GM19452 (cell line): Measurements from ENCODE around the gene TFEC.
A peak's percentile ranks its signal among the peaks of the same experiment; 100 is the strongest.
"Not testable (repeated sequence)": the region's sequence is repeated elsewhere in the genome, so short reads cannot be mapped to it uniquely, and the experiment has no call there.

Experiments used
- ATAC-seq: cut with Tn5 transposase; IDR thresholded peaks from one replicate; pipeline ENCODE4 v1.9.1; 2021; ENCODE audit not compliant: unreplicated experiment

Gene TFEC, protein sequence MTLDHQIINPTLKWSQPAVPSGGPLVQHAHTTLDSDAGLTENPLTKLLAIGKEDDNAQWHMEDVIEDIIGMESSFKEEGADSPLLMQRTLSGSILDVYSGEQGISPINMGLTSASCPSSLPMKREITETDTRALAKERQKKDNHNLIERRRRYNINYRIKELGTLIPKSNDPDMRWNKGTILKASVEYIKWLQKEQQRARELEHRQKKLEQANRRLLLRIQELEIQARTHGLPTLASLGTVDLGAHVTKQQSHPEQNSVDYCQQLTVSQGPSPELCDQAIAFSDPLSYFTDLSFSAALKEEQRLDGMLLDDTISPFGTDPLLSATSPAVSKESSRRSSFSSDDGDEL

DNA sequence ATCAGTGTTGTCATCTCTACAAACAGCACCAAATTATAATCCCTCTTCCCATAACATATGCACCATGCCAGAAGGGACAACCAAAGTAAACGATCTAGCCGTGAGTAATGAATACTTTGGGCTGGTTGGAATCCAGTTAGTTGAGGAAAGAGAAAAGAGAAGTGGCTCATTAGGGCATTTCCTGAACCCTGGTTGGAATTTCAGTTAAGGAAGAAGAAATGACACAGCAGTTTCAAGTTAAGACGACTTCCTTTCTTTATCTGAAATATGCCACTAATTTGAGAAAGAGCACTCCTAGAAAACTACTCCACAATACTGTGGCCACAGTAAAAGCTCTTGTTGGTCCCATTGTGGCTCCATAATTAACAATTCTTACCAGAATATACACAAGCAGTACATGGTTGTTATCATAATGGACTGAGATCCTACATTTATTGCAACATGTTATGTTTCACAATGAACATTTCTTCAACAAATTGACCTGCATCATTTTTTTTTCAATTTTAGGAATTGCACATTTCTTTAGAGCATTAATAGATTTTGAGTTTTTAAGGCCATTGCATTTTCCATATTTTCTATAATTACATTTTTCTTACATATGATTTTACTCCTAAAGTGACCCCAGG lies at the start of gene TFEC:
Gene TFEC, minus strand, starts transcription at position 113 of the 626 bp plus-strand sequence. CDS start 46,322 bp downstream, outside the sequence.
- no peak for ATAC-seq

DNA sequence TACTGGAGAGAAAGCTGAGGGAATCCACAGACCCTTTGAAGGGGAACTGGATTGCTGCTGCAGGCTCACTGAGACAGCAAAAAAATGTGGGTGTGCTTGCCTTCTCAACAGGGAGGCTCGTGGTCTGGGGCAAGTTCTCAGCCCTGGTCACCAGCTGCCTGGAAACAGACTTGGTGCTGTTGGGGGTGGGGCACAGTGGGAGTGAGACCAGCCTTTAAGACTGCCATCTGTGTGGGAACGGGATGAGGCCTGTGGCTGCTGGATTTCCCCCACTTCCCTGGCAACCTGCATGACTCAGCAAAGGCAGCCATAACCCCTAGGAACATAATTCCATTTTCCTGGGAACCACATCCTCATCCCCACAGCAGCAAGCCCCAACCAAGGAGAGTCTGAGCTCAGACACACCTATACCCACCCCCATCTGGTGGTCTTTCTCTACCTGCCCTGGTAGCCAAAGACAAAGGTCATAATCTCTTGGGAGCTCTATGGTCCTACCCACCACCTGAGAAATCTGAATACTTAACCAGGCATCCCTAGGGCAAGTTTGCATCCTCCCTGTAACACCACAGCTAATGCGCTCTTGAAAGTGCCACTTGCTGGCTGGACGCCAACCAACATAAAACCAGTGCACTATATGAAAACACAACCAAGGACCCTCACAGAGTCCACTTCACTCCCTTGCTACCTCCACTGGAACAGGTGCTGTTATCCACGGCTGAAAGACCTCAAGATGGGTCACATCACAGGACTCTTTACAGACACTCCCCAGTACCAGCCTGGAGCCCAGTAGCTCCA lies 45.0 kb upstream of the TFEC start:
- no peak for ATAC-seq

DNA sequence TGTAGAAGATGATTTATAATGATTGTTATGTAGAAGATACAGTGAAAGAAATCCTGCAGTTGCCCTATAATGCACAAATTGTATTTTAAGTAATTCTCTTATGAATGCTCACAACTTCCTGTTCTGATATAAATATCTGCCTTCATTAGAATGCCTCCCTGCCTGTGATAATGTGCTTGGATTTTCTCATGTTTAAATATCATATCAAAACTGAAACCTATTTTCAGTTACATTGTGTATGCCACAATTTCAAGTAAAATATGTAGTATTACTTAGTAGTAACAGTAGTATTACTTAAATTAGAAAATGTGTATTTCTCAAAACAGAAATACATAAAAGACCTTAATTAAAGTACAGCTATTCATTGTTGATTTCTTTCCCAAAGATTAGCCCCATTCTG lies 41.1 kb upstream of the TFEC start:
- no peak for ATAC-seq

DNA sequence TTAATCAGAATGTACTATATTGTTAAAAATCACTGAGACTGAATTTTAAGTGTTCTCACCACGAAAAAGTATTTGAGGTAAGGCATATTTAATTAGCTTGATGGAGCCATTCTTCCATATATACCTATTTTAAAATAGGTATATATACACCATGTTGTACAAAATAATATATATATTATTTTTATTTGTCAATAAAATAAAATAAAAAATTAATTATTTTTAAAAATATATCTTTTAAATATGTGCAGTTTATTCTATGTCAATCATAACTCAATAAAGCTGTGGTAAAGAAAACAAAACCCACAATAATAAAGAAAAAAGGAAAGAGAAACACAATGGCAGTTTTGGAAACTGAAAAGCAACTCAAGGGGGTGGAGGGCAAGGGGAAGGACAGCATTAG lies 33.6 kb upstream of the TFEC start:
- ATAC-seq = no peak

DNA sequence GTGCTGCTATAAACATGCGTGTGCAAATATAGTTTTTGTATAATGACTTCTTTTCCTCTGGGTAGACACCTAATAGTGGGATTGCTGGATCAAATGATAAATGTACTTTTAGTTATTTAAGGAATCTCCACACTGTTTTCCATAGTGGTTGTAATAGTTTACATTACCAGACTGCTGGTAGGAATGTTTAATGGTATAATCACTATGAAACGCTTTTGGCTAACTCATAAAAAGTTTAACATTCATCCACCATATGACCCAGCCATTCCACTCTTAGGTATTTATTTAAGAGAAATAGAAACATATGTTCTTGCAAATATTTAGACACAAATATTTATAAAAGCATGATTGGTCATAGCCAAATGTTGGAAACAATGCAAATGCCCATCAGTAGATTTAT lies 32.1 kb upstream of the TFEC start:
- no peak for ATAC-seq

DNA sequence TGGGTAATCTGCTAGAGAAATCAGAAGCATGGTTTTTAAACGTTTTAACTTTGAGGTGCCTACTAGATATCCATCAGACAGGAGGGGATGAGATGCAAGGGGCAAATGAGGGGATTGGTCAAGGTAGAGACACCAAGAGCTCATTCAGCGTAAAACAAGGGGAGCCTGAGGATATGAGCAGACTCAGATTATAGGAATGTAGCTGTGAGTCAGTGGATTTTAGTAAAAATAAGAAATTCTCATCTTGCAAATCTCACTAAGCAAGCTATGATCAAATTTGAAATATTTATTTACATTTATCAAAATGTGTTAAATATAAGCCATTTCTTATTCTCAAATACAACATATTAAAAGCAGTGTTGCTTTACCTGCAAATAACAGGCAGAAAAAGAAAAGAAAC lies 21.4 kb upstream of the TFEC start:
- no peak for ATAC-seq

DNA sequence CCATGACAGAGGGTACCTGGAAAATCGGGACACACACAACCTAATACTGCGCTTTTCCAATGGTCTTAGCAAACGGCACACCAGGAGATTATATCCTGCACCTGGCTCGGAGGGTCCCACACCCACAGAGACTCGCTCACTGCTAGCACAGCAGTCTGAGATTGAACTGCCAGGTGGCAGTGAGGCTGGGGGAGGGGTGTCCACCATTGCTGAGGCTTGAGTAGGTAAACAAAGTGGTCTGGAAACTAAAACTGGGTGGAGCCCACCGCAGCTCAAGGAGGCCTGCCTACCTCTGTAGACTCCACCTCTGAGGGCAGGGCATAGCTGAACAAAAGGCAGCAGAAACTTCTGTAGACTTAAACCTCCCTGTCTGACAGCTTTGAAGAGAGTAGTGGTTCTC lies 16.7 kb upstream of the TFEC start:
- not testable (repeated sequence) for ATAC-seq

DNA sequence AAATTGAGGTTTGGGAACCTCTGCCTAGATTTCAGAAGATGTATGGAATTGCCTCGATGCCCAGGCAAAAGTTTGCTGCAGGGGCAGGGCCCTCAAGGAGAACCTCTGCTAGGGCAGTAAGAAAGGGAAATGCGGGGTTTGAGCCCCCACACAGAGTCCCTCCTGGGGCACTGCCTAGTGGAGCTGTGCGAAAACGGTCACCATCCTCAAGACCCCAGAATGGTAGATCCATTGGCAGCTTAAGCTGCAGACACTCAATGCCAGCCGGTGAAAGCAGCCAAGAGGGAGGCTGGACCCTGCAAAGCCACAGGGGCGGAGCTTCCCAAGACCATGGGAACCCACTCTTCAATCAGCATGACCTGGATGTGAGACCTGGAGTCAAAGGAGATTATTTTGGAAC lies 15.0 kb upstream of the TFEC start:
- ATAC-seq = no peak

DNA sequence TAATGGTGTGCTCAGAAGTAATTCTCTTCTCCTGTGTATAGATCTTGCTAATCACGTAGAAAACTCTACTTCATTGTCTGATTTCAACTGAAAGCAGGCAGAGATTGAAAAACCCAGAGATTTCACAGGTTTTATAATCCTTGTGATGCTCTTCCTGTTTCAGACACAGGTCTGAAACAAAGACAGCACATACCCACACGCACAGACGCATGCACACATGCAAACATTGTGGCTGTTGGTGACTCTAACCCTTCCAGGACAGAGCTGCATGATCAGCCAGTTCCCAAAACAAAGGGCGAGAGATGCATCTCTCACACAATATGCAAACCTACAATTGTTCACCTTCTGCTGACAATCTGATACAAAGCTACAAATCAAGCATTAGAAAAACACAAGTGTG lies 11.1 kb upstream of the TFEC start:
- ATAC-seq = peak; percentile 98

DNA sequence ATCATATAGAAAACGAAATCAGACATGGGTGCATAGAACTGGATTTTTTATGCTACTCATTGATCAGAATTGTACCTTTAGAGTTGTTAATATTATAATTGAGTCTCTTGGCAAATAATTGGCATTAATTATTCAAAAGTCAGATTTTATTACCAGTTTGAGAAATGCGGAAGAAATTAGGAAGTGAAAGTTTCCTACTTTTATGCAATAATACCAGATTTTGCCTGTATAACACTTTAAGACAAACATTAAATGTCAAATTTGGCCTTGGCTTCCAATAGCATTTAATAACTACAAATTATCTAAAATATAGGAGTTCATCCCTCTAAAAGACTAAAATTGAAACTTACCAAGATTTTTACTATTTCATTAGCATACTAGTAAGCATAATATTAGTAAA lies 6.8 kb upstream of the TFEC start:
- no peak for ATAC-seq

DNA sequence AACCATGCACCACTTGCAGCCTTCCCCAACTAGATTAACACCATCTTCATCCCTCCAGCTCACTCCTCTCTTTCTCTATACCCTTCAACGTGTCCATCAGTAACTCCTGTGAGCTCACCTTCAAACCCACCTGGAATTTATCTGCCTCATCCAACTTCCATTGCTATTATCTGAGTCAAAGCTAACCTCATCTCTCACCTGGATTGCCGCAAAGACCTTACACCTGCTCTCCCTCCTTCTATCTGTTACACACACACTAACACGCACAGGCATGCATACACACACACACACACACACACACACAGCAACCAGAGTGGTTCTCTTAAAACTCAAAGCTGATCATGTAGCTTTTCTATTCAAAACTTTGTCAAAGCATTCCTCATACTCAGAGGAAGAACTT lies 3.8 kb upstream of the TFEC start:
- no peak for ATAC-seq

DNA sequence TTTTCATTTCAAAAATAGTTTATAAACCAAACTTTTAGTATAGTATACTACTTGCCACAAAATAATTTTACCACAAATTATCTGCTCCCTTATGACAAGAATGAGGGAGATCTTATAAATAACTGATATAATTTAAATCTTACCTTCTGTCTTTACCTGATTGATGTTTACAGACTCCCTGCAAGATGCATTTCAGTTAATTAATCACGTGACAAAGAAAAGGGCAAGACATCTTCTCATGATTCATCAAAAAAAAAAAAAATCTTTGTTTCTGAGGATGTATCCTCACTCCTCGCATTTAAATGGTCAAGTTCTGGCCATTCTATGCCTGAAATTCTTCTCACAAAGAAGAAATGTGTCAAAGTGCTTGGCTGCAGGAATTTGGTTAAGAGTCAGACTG lies 2.3 kb upstream of the TFEC start:
- ATAC-seq = no peak

DNA sequence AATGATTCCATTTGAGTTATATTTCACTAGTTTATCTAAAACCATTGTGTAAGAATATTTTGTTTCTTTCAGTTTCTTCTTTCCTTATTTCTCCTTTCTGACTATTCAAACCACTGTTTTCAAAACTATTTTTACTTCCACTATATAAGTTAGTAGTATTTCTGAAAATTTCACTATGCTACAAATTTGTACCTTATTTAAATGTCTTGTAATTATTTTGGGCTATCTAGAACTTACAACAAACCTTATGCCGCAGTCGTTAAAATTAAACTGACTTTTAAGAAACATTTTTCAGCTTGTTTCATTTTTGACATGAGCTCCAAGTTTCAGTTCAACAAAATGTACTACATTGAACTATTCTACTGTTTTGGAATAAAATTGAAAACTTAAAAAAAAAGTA lies 1.8 kb downstream of the TFEC start:
- peak; percentile 63 for ATAC-seq

DNA sequence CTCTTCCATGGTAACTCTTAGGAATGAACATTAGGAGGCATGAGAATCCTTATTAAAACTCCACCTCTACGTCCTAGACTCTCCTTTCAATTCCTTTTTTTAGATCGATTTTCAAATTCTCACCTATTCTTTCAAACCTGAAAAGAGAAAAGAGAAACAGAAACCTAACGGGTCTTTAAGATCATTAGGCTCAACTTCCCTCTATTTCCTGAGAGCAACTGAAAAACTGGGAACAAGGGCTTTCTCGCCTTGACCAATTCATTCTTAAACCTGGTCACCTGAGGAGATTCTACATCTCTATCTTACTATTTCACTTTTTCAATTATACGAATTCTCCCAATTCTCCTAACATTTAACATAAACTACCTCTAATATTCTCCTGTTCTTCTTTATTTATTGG lies 2.8 kb downstream of the TFEC start:
- ATAC-seq = no peak

DNA sequence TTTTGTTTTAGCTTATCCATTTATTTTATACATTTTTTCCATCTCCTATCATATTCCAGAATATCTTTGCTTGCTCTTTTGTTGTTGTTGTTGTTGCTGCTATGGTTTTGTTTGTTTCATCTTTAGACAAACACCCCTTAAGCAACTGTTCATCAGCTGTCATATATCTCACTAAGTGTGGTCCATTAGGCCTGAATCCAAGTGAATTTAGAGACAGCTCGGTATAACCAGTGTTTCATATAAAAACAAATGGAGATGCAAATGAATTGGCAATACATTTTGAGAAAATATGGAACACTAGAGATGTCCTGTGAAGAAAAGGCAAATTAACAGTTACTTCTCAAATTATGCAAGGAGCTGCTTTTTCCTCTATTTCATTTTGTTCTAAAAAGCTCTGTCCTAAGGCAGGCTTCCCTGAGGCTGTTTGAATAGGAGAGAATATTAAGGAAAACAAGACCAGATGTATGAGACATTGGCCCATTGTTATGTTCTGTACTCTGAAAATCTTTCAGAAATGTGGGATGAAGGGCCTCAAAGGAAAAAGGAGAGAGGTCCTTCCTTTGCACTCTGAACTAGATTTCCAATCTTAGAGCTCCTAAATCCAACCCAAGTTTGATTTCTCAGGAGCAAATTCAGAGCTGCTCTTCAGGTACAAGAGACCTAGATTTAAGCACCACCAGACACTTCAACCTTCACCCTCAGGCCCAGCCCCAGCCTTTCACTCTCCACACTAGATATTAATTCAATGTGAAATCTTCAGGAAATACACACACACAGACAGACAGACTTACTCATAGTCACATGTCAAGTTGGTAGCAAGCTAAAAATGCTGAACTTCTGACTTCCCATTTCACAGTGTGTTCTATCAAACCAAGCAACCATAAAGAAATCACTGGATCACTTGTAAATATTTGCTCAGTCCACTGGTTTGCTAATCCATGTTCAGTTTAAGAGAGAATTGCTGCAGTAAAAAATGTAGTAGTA lies 5.4 kb downstream of the TFEC start:
- no peak for ATAC-seq

DNA sequence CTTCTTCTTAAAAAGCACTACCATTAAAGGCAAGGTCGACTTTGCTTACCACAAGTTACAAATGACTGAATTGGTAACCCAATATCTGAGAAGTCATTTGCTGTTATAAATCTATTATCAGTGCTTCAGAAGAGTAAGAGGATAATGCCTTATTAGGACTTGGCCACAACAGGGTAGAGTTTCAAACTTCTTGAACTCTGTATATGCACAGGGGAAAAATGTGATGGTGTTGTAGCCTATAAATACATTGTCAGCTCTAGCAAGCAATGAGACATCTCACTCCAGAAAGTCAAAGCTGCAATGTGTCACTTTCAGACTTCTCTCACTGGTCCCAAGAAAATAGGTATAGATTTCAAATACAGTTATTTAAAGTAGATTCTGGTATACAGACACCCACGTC lies 9.3 kb downstream of the TFEC start:
- peak; percentile 54 for ATAC-seq

DNA sequence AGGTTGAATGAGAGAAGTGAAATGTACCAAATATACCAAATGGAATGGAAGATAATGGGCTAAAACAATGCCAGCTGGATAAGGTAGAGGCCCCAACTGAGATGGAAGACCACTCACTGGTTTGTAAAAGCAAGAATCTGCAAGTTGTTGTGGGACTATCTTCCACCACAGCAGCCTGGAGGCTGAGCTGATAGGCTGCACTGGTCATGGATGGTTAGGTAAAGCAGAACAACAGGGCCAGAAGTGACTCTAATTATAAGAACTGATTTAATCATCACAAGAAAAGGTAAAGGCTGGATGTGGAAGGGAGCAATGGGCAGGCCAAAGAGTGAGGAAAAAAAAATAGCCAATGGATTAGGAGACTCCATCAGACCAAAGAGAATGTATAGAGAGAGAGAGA lies 11.8 kb downstream of the TFEC start:
- ATAC-seq = no peak

DNA sequence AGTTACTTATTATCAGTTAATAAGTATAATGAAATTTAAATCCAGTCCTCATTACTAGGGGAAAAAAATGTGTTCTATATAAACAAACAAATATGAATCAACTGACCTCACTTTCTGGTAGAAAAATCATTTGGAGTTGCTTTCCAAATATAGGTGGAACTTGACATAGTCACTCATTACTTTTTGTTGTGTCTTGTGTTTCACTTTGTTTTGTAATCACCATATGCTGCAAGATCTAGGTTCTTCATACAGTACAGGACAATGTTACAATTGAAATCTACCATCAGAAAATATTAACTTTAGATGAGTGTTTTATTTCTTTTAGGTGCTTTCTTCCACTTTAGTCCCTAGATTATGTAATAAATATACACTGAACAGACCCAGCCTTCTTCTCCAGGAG lies 16.9 kb downstream of the TFEC start:
- ATAC-seq = no peak

DNA sequence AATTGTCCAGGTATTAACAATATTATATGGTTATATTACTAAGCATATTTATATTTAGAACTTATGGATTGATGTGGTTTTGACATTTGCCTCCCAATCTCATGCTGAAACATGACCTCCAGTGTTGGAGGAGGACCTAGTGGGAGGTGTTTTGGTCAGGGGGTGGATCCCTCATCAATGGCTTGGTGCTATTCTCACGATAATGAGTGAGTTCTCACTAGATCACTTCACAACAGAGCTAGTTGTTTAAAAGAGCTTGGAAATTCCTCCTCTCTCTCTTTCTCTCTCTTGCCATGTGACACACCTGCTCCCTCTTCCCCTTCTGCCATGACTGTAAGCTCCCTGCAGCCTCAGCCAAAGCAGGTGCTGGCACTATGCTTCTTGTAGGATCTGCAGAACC lies 19.0 kb downstream of the TFEC start:
- no peak for ATAC-seq

DNA sequence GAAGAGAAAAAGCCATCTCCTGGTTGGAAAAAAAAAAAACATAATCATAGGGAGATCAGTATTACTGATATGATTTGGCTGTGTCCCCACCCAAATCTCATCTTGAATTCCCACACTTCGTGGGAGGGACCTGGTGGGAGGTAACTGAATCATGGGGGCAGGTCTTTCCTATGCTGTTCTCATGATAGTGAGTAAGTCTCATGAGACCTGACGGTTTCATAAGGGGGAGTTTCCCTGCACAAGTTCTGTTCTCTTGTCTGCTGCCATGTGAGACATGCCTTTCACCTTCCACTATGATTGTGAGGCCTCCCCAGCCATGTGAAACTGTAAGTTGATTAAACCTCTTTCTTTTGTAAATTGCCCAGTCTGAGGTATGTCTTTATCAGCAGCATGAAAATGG lies 25.8 kb downstream of the TFEC start:
- ATAC-seq = not testable (repeated sequence)

DNA sequence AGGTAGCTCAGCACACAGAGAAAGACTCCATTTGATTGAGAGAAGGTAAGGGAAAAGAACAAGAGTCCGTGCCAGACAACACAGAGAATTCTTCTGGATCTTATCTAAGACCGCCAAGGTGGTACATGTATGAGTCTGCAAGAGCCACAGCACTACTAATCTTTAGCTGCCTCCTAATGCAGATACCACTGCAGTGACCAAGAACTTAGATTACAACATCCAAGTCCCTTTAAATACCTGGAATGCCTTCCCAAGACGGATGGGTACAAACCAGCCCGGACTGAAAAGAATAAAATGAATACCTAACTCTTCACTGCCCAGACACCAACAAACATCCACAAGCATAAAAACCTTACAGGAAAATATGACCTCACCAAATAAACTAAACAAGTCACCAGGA lies 33.3 kb downstream of the TFEC start:
- no peak for ATAC-seq
